GM19438 (cell line): ENCODE results near the gene SREBF2.

Source experiments
- ATAC-seq: cut with Tn5 transposase; IDR thresholded peaks from one replicate; pipeline ENCODE4 v1.9.1; 2021; ENCODE audit warnings: low read depth; ENCODE audit not compliant: unreplicated experiment

Gene SREBF2

DNA sequence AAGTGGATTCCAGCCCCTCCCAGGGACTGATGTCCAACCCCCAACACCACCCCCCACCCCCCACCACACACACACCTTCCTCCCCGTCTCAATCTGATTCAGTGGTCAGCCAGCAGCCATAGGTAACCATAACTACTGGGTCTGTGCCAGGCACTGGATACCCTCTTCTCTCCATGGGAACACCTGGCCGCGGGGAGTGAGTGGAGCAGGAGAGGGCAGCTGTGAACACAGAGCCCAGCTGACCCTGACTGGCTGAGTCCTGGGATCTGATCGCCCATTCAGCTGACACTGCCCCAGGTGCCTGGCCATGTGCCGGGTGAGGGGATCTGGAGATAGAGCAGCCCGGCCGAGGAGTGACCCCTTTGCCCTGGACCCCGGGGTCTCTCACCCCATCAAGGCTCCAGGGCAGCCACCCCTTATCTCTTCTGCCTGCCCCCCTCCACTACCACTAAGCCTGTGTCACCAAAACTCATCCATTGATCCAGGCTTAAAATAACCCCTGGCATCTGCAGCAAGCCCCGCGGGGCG lies 84.5 kb downstream of the SREBF2 start:
- ATAC-seq, result no peak

DNA sequence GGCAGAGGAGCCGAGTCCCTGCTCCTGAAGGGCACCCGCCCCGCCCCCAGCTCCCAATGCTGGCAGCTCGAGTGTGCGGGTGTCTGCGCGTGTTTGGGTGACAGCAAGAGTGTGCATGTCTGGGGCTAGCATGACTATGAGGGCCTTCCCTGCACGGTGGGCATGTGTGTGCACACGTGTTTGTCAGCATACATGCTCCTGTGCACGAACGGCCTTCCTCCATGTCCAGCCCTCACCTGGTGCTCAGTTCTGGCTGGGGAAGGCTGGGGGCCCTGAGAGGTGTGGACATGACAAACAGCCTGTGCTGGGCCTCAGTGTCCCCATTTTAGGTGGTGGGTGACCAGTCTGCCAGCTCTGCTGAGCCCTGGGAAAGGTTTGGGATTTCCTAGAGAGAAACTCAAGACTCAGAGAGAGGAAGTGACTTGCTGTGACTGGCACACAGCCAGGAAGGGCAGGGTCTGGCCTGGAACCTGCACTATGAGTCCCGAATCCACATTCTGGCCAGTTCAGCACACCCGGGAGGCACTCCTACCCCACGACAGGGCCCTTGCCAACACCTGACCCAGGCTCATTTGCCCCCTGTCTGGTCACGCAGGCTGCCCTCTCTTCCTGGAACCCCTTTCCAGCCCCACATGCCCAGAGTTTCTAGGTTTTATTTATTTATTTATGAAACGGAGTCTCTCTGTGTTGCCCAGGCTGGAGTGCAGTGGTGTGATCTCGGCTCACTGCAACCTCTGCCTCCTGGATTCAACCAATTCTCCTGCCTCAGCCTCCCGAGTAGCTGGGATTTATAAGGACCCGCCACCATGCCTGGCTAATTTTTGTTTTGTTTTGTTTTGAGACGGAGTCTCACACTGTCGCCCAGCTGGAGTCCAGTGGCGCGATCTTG lies 85.2 kb downstream of the SREBF2 start:
- no peak for ATAC-seq

DNA sequence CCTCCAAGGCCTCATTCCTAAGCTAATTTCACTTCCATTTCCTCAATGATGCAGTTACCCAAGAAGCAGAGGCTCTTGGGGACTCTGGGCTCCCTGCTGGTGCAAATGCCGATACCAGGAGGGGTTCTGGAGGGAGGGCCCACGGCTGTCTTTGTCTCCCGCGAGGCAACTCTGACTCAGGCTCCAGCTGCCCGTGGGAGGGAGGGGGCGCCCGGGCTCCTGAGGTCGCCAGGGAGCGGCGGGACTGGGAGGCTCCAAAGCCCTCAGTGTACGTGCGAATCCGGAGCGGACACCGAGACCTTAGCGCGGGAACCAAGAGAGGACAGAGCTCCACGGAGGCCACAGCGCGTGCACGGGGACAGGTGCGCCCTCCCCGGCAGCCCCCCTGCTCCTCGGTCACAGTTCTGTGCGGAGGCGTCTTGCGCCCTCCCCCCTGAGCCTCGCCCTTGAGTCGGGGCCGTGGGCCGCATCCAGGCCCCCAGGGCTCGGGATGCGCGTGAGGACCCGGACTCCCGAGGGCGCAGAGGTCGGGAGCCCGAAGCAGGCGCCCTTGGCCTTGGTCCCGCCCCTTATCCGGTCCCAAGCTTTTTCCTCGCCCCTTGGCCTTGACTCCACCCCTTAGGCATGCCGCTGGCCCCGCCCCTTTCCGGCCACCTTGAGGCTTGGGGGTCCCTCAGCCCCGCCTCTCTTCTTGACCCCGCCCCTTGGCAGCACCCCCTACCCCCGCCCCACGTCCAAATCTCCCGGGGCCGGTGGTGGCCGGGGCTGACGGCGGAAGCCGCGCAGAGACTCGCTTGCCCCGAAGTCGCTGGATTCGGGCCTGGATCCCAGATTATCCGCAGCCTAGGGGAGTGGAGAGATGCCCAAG lies 86.7 kb downstream of the SREBF2 start:
- no peak for ATAC-seq

DNA sequence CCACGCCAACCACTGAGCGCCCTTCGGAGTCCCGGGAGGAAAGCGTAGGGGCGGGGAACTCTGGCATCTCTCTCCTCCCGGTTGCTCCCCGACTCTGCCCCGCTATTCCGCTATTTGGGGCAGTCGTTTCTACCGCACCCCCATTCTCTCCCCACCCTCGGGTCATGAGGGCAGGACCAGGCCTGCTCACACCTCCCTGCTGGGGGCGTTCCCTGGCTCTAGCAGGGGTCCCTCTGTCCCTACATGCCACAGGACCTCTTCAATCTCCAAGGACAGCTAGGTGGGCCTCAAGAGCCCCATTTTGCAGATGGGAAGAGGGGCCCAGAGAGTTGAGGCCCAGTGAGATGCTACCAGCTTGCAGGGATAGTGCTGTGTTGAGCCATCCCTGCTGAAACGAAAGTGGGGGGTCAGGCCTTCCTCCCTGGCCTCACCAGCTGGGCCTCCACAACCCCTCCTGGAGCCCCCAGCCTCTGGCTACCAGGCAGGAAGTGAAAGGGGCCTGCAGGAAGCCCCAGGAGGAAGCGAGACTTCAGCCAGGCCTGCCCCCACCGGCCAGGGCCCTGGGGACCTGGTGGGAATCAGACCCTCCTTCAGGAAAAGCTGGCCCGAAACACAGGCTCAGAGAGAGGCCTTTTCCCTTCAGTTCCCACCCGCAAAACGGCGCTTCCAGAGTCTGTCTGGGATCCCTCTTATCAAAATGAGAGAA lies 87.5 kb downstream of the SREBF2 start:
- ATAC-seq, result peak; percentile 19

DNA sequence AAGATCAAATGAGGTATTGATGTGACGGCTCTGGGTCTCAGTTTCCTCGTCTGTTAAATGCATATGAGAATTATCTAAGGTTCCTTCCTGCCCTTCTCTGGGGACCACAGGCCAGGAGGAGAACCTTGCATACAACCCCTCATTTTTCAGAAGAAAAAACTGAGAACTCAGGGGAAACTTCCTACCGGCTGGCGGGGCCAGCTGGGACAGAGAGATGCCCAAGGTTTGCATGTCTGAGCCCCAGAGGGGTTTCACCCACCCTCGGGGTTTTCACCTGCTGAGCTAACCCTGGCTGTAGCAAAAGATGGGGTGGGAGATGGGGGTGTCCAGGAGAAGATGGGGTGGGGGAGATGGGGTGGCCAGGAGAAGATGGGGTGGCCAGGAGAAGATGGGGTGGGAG lies 89.4 kb downstream of the SREBF2 start:
- ATAC-seq, result no peak

DNA sequence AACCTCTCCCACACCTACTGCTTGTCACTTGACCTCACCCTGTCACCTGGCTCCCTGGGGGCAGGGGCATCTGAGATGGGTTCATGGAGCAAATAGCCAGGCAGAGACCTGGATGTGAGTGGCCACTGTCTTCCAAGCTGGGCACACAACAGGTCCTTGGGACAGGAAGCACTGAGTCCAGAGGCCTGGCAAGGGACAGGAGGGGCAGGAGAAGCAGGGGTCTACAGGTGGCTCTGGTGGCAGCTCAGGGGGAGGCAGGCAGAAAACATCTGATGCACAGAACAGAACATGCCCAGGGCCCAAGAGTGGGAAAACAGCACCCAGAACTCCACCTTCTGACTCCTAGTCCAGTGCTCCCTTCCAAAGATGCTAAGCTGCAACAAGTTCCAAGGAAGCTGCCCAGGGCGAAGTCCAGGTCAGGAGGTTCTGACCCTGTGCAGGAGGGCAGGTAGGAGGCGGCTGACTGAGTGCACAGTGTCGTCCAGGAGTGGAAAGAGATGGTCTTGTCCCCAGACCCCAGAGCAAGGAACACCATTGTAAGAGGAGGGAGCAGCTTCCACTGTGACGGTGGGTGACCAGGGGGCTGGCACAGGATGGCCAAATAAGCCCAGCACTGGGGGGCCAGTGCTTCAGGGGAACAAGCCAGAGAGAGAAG lies 90.2 kb downstream of the SREBF2 start:
- no peak for ATAC-seq

DNA sequence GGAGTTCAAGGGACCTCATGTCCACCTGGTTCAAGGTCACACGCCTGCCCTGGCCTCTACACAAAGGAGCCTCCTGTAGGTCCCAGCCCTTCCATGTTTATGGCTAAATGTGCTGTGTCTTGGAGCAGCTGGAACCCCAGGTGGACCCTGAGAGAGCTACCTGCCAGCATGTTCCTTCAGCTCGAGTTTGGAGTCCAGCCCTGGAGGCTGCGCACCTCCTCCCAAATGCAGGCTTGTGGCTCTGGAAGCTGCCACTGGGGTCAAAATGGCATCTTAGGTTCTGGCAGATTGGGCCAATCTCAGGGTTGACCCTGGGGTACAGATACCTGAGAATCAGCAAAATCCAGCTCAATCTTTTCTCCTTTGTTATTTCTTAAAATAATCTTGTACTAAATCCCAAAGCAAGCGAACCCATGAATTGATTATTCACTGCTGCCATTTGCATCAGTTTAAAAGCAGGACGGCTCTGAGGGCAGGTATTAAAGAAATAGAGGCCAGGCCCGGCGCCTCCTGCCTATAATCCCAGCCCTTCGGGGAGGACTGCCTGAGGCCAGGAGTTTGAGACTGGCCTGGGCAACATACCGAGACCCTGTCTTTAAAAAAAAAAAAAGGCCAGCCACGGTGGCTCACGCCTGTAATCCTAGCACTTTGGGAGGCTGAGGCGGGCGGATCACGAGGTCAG lies 90.8 kb downstream of the SREBF2 start:
- ATAC-seq, result no peak

DNA sequence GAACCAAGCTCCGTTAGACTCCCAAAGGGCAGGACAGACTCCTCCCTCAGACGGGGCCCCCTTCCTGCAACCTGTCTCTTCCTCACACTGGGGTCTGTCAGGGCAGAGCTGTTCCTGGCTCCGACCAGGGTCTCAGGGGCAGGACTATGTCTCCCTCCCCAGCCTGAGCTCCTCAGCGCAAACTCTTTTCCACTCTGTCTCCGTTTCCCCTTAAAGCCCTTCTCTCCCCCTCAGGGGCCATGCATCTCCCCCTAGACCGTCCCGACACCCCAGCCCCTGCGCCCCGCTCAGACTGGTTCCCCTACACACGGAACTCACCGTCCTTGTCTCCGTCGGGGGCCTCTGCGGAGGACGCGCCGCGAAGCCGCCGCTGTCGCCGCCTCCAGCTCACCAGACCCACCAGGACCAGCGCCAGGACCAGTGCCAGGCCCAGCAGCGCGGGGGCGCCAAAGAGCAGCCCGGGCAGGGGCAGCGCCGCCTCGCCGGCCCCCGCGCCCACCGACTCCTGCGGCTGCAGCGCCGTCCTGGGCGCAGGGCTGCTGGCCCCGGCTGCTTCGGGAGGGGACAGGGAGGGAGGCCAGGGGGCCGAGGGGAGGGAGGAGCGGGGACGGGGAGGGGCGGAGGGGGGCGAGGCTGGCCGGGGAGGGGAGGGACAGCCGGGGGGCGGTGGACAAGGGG lies 93.0 kb downstream of the SREBF2 start:
- no peak for ATAC-seq

DNA sequence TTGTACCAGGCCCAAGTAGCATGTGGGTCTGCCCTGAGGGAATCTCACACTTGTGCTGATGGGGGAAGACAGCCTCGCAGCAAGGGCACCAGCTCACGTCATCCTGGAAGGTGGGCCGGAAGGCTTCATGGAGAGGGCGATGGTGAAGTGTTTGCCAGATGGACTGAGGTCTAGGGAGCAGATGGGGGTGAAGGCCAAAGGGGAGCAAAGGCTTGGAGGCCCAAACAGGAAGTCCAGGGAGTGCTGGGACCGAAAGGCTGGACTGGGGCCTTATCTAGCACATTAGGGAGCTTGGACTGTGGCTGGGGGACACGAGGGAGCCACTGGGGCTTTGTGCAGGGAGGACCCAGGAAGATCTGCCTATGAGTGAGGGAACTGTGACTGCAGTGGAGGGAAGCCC lies 94.9 kb downstream of the SREBF2 start:
- no peak for ATAC-seq

DNA sequence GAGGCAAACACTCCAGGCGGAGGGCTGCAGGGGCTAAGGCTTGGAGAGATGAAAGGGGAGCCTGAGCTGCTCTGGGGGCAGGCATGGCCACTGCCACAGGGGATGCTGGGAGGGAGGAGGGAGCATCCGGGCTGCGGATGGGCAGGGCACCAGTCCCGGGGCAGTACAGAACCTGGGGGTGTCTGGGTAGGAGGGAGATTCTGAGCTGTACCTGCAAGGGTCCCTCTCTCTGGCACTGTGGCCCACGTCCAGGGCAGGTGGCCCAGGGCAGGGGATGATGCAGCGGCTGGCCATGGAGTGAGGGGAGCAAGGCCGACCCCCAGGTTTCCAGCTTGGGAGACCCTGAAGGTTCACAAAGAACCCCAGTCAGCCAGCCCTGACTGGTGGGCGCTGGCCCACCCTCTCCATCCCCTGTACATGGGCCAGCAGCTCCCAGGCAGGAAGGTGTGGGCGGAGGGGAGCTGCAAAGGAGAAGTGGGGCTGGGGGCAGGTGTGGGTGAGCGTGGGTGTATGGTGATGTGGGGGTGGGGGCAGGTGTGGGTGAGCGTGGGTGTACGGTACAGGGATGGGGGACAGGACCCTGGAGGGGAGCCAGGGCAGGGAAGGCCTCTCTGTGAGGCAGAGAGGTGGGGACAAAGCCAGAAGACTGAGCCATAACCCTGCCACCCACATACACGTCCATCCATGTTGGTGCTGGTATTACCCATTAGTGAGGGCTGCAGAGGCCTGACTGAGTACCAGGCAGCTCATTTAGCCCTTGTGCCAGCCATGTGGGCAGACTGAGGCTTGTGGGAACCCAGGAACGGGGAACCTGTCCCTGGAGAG lies 95.9 kb downstream of the SREBF2 start:
- no peak for ATAC-seq

DNA sequence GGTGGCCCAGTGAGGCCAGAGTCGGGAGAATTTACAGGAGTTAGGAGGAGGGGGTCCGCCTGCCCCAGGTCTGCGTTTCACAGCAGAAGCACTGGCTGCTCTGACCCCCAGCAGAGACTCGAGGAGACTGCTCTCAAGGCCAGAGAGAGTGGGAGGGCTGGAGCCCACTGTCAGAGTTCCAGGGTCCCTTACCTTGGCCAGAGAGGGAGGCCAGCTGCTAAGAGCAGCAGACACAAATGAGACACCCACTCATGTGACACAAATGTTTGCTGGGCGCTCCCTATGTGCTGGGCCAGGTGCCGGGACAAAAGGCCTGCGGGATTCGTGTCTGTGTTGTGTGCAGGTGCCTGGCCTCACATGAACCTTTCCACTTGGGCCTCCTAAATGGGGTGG lies 96.5 kb downstream of the SREBF2 start:
- no peak for ATAC-seq

DNA sequence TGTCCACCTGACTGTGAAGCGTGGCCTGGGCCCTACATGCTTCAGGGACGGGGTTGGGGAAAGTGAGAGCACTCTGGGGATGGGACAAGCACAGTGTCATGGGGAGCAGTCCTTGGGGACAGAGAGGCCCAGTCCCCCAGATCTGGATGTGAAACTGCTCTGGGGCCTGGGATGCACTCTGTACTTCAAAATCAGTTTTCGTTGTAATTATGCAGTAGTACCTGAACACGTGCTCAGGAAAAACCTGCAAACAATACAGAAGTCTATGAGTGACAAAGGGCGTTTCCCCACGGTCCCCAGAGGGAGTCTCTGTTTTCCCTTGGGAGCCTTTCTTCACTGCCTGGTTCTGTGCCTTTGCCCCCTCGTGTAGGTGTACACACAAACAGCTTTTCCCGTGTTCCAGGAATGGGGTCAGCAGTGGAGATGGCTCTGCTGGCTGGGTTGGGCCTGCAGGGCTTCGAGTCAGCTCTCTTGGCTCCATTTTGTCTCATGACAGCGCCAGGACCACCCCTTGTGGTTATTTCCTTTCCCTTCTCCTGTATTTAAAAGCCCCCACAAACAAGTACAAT lies 98.9 kb downstream of the SREBF2 start:
- ATAC-seq, result no peak

DNA sequence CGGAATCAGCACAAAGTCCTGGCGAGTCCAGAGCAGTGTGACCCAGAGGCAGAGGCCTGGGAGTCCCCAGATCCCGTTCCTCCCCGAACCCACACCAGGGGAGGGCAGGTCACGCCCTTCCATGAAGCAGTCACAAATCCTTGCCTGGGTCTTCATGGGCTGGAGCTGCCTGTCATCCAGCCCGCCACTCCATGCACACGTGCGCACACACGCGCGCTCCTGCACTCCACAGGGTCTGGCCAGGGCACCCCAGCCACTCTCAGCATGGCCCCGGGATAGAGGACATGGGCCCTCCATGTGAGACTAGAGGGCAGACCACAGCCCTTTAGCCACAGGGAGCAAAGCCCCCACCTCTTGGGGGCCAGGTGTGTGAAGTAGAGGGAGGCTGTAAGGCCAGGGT lies 99.4 kb downstream of the SREBF2 start:
- no peak for ATAC-seq

DNA sequence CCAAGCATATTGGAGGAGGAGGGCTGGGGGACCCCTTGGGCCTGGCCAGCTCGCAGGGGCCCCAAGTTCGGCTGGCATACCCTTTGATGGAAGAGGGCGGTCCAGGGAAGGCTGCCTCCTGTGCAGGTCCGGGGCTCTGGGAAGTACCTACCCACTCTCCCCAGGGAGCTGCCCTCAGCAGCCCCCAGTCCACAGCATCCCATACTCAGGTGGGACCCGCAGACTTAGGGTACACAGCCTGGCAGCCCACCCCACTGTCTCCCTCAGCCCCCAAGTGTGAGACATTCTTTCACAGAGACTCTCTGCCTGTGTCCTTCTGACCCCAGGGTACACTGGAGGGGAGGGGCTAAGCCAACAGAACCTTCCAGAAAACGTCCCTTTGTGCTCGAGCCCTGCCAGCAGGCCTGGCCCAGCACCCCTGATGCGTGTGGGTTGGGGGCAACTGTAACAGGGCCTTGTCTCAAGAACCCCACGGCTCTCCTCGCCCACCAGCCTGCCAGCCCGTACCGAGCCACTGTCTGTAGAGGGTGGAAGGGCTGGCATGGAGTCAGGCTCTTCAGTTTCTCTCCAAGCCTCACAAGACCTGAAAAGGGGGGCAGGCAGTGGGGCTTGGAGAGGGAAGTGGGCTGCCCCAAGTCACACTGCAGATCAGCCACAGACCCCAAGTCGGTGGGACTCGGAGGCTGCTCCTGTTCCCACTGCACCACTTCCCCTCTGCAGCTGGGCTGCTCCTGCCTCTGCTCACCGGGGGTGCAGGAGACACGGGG lies 100.7 kb downstream of the SREBF2 start:
- ATAC-seq, result no peak

DNA sequence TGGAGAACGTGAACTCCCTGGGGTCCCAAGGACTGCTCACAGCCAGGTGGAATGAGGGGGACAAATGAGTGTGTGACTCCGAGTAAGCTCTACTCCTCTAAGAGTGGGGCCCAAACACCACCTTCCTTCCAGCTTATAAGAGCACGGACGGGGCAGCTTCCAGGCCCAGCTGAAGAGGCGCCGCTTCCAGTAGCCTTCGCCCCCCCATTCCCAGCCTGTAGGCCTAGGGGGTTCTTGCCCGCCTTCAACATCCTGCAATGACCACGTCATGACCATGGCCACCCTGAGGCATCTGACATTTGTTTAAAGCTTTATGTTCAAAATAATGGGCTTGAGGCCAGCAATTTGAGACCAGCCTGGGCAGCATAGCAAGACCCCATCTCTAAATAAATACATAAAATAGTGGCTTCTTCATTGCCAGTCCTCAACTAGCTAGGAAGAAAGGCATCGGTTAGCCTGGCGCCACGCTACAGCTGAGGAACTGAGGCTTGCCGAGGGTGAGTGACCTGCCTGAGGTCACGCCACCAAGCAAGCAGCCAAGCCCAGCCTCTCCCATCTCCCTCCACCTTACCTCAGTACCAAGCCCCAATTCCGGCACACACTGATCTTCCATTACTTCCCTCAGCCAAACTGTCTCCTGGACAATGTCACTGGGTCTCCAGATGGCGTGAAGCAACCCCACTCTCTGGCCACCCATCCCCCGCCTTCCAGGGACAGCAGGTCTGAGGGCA lies 101.5 kb downstream of the SREBF2 start:
- no peak for ATAC-seq

DNA sequence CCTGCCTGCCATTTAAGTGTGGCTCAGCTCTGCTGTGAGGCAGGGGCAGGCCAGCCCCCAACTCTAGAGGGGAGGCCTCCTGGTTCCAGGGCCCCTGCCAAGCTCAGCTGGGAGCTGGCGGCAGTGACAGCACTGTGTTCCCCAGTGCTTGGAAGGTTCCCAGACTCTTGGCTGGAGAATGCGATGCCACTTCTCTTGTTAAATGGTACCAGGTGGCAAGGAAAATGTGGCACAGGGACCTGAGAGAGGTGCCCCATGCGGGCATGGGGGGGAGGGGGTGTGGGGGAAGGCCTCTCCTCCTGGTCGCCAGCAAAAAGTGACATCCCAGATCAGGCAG lies 102.1 kb downstream of the SREBF2 start:
- no peak for ATAC-seq

DNA sequence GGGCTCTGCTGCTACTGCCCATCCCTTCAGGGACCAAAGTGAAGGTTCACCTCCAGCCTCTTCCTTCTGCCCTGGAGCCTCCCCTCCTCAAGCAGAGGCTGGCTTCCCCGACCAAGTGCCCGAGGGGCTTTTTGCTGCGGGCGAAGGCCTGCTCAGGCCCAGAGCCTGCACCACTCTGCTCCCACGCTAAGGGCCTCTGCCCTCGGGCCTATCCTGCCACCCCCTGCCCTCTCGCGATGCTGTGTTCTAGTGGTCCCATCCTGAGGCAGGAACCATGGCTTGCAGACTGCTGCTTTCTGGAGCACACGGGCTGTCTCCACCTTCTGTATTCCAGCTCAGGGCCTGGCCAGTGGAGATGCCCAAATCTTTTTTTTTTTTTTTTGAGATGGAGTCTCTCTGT lies 102.6 kb downstream of the SREBF2 start:
- no peak for ATAC-seq
